HTERT RPE-1 (cell line): ENCODE results near the gene MGRN1.
"Not testable (repeated sequence)": the region's sequence is repeated elsewhere in the genome, so short reads cannot be mapped to it uniquely, and the experiment has no call there.

Experiments
- in situ Hi-C: fragments of 300-500 bp; cut with MboI; formaldehyde crosslinking; loops from 4 replicates; pipeline ENCODE4 v1.14.3; 2020; ENCODE audit warnings: low sequenced_read_pairs

Gene MGRN1

DNA sequence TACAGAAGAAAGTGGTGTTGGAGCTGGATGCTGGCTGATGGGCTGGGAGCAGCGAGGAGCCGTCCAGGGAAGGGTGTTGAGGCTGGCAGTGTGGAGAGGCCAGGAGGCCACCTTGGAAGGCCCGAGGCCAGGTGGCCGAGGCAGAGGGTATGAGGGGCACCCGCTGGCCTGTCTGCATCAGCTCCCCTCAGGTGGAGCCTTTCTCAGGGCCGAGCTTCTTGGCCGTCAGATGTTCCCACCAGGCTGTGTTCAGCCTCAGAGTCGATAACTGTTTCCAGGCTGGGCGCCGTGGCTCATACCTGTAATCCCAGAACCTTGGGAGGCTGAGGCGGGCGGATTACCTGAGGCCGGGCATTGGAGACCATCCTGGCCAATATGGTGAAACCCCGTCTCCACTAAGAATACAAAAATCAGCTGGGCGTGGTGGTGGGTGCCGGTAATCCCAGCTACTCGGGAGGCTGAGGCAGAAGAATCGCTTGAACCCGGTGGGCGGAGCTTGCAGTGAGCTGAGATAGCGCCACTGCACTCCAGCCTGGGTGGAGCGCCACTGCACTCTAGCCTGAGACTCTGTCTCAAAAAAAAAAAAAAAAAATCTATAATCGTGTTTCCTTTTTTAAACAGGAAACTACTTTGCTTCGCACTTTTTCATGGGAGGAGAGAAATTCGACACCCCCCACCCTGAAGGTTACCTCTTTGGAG lies 25.3 kb downstream of the MGRN1 start:
- in situ Hi-C loops: no loop called here

DNA sequence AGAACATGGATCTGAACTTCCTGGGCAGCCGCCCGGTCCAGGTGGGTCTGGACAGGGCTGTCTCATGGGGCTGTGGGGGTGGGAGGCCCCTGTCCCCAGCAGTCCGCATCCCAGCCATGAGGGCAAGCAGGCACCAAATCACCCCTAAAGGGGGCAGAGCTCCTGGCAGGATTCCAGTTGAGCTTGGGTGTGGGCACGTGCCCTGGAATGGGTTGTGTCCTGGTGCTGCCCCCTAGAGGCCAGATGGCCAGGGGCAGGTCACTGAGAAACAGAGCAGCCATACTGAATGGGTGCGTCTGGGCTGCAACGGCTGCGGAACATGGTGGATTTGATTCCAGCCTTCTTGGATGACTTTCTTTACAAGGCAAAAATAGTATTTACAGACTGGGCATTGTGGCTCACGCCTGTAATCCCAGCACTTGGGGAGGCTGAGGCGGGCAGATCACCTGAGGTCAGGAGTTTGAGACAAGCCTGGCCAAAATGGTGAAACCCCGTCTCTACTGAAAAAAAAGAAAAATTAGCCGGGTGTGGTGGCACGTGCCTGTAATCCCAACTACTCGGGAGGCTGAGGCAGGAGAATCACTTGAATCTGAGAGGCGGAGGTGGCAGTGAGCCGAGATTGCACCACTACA lies 25.9 kb downstream of the MGRN1 start:
- in situ Hi-C loops: not testable (repeated sequence)

DNA sequence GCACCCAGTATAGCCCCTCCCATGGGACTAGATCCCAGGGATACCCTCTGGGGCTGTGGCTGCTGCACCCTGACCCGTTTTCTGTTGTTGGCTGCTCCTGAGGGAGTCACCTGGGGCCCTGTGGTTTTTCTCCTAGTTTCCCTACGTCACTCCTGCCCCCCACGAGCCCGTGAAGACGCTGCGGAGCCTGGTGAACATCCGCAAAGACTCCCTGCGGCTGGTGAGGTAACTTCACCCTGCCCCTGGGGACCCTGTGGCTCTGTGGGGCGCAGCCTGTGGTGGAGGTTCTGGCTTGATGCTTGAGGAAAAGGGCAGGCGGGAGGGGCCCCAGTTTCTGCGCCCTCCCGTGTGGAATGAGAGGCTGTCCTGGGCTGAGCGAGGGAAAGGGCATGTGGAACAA lies 27.2 kb downstream of the MGRN1 start:
- in situ Hi-C loops: no loop called here

DNA sequence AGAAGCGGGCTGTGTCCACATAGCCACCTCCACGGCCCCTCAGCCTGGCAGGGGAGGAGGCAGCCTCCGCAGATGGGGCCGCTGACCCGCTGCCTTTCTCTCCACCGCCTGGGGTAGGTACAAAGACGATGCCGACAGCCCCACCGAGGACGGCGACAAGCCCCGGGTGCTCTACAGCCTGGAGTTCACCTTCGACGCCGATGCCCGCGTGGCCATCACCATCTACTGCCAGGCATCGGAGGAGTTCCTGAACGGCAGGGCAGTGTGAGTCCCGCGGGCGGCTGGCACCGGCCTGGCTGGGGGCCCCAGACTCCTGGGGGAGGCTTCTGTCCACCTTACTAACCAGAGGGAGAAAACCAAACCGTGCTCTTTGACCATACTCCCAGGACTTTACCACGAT lies 27.9 kb downstream of the MGRN1 start:
- in situ Hi-C loops: no loop called here

DNA sequence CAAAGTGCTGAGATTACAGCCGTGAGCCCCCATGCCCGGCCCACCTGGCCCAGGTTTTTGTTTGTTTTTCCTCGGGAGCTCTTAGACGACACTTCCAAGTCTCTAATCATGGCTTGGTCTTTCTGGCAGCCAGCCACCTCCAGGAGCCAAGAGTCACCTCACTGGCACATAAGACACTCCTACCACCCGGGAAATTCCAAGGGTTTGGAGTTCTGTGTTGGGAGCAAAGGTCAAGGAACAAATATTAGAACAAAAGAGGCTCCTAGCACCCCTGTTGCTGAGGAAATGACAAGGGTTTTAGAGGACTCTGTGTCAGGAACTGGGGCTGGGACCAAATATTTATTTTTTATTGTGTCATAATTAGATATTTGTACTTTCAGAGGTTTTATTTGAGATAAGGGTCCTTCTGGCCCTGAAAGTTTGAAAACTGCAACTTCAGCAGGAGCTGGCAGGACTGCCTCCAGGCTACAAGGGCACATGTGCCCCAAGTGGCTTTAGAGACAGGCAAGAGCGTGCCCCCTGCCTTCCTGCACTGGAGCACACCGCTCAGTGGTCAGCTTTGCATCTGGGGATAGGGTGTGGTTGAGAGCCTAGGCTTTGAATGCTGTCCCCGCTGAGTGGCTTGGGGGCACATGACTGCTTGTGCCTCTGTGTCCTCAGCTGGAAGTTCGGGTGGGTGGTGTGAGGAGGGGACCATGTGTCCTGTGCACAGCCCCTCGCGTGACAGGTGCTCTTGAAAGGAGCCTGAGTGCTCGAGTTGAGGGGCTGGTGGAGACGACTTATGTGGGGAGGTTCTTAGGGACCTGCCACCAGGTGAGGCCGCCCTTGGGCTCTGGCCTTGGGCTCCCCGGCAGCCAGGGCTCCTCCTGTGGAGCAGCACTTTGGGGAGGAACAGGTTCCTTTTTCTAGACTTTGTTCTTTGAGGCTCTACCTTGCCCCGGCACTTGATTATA lies 29.7 kb downstream of the MGRN1 start:
- in situ Hi-C loops: no loop called here

DNA sequence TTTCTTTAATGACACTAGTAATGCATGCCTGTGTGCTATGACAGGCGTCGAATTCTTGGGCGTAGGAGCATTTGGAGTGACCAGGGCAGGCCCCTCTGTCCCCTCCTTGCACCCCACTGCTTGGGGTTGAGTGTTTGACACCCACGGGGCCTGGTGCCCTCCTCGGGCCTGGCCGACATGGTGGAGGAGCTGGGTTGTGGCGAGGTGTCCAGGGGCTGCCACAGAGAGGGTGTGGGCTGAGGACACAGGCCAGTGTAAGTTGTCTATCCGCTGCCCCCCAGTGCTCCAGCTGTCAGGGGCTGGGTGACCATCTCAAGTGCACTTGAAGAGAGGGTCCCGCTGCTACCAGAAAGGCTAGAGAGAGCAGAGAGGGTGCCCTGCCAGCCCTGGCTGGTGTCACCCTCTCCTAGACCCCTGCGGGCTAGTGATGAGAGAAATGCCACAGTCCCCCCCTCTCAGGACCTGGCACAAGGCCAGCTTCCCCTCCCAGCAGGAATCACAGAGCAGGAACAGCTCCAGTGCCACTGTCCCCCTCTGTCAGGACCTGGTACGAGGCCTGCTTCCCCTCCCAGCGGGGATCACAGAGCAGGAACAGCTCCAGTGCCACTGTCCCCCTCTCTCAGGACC lies 30.5 kb downstream of the MGRN1 start:
- in situ Hi-C loops: no loop called here

DNA sequence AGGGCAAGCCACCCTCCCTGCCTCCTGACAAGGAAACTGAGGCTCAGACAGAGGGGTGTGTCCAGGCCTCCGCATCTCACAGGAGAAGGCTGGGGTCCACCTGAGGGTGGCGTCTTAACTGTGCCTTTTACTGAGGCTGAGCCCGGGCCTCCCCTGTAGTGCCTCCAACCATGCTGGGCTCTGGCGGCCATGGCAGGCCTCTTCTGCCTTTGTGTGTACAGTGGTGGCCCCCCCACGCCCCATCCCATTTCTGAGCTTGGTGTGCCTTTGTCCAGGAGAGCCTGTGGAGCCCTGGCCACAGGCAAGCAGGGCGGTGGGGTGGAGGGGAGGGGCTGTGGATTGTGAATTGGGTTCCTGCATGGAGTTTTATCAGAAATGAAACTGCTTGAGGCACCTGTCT lies 31.2 kb downstream of the MGRN1 start:
- in situ Hi-C loops: no loop called here

DNA sequence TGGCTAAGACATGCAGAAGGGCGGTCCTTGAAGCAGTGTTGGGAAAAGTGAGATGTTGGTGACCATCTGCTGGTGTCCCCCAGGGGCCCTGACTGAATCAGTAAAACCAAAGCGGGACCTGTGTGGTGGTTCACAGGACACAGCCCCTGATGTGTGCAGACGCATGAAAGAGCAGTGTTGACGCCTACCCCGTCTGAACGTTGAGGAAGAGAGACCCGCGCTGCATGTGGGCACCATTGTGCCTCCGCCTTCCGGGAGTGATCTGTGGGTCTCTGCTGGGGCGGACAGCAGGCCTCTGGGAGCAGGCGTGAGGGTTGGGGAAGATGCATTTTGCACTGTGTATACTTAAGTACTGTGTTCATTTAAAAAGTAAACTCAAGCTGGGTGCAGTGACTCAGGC lies 31.6 kb downstream of the MGRN1 start:
- in situ Hi-C loops: no loop called here

DNA sequence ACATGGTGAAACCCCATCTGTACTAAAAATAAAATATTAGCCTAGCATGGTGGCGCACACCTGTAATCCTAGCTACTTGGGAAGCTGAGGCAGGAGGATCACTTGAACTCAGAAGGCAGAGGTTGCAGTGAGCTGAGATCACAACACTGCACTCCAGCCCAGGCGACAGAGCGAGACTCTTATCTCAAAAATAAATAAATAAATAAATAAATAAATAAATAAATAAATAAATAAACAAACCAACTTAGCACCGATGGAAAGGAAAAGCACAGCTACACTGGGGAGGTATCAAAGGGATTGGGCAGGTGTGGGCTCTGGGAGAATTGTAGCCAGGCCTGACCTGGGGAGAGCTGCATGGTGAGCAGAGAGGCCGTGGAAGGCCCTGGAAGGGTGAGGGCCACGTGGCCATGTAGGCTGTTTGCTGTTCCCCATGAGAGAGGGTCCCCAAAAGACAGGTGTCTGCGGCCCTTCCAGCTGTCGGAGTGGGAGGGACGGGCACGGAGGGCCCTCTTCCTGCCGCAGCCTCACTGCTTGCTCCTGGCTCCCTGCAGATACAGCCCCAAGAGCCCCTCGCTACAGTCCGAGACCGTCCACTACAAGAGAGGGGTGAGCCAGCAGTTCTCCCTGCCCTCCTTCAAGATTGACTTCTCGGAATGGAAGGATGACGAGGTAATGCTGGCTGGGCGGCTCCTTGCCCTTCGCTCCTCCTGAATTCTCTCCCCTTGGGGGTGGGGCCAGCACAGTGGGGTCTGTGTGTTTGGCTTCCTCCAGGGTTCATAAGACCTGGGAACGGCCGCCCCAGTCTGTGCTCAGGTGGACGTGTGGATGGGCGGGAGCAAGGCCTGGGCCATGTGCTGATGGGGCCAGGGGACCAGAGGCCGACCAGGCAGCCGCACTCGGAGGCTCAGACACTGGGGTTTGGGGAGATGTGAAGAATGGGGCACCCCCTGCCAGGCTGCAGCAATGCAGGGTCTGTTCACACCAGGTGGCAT lies 32.4 kb downstream of the MGRN1 start:
- in situ Hi-C loops: no loop called here

DNA sequence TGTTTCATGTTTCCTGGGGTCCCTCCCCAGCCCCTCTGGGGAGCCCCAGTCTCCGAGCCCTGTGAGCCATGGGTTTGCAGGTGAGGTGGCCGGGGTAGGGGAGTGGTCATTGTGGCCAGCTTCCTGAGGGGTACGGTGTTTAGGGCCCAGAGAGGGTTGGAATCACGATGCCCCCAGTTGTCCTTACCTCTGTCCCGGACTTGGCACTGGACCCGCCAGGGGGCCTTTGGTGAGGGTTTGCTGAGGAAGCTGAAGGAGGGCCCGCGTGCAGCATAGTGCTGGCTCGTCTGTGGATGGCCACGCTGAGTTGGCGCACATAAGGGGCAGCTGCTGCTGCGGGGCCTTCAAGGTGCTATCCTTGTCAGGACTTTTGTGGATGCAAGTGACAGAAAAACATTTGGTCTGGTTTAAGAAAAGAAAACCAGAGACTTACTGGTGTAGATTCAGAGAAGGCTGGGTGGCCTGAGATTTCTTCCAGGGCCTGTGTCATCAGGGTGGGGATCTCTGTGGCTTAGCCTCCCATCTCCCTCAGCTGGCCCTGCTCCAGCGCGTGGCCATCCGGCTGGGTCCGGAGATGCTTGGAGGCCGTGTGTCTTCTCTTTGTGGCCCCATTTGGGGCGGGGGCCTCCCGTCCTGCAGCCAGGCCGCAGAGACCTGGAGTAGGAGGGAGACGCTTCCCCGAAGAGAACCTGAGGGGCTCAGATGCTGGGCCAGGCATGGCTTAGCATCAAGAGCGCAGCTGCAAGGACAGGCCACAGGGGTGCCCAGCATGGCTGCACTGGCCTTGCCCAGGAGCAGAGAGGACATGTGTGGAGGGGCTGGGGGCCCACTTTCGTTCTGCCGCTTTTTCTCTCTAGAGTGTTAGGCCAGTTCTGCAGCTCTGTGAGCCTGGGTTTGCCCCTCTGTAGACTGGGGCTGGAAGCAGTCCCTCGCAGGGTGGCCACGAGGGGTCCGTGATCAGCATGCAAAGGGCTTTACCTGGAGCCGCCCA lies 35.0 kb downstream of the MGRN1 start:
- in situ Hi-C loops: no loop called here

DNA sequence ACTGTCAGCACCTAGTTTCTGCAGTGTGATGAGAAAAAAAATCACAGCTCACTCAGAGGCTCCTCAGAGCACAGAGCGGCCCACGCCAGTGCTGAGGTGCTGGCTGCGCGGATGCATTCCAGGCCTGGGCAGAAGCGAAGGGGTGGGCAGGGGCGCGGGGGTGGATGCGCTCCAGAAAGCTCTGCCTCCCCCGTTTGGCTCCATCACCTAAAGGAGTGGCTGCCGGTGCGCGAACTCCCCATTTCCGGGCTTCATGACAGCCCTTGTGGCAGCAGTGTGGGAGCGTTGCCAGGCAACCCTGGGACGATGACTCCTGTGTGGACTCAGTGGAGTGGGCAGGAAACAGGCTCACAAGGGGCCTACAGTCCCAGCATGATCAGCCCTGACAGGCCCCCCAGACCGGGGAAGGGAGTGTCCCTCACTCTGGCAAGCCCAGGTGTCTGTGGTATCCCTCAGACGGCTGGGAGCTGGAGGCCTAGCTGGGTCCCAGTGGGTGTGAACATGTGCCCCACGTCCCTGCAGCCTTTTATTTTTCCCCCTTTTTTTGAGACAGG lies 35.9 kb downstream of the MGRN1 start:
- in situ Hi-C loops: no loop called here

DNA sequence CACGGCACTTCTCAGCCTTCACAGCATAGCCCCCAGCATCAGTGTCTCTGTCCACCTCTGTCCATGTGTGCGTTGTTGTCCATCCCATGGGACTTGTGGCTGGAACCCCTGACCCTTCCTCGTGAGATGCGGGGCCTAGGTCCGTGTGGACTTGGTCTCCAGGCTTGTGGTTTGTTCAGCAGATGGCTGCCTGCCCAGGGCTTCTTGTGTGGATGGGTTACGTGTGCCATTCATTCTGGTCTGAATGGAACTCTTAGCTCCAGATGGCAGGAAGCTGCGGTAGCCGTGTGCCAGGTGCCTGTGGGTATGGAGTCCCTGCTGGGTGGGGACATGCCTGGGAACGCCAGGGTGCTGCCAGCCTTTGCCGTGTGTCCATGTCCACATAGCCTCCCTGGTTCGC lies 37.0 kb downstream of the MGRN1 start:
- in situ Hi-C loops: no loop called here

DNA sequence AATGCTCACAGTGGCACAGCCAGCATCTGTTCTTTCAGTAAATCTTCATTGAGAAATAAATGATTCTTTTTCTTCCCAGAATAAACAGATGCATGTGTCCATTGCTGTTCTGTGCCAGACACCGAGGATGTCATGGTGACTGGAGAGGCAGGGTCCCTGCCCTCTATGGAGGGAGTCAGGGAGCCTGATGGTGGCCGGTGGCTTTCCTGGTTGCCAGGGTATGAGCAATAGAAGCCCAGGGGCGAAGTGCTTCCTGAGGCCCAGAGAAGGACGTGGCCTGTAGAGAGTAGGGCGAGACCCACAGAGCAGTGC lies 38.8 kb downstream of the MGRN1 start:
- in situ Hi-C loops: no loop called here

DNA sequence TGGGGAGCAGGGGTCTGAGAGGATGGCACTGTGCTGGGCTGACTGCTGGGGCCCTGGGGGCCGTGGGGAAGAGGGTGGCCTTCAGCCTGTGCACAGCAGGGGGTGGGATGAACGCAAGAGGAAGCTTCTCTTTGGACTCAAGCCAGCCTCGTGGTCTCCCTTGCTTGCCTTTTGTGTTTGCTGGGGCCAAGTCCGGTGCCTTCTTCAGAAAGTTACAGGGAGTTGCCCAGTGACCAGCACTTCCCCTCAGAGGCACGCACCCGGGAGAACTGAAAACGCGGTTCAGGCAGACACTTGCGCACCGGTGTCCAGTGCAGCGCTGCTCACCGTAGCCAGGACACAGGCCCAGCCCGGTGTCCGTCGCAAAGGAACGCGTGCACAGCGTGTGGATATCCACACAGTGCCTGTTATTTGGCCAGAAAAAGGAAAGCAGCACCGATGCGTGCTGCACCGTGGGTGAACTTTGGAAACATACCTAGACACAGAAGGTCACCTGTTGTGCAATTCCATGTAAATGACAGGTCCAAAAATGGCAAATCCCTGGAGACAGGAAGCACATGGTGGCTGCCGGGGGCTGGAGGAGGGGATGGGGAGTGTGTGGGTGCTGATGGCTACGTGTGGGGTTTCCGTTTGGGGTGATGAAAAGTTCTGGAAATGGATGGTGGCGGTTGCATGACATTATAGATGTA lies 39.3 kb downstream of the MGRN1 start:
- in situ Hi-C loops: no loop called here

DNA sequence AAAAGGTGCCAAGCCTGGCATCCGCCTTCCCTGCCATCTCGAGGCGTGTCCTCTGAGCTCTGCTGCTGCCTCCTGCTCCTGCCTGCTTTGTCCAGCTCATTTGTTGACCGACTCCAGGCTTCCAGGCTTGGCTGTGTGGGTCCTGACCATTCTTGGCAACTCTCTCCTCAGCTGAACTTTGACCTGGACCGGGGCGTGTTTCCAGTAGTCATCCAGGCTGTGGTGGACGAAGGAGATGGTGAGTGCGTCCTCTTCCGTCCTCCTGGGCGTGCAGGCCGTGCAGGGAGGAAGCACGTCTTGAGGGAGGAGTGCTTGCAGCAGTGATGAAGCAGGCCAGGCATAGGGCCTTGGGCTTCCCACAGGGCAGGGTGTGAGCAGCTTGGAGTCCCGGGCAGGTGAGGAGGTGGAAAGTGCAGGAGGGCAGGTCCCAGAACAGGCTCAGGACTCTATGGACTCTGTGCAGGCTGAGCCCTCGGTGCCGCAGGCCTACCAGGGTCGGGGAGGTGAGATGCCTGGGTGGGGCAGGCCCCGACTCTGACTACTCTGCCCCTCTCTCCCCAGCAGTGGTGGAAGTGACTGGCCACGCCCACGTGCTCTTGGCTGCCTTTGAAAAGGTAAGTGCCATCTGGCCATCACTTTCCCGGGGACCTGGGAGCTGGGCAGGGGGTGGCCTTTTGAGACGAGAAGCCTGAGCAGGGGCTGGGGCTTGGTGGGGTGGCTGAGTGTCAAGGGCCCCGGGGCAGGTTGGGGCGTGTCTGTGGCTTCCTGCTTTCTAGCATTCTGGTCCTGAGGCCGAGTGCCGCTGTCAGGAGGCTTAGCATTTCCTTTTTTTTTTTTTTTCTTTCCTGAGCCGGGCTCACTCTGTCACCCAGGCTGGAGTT lies 40.2 kb downstream of the MGRN1 start:
- in situ Hi-C loops: no loop called here

DNA sequence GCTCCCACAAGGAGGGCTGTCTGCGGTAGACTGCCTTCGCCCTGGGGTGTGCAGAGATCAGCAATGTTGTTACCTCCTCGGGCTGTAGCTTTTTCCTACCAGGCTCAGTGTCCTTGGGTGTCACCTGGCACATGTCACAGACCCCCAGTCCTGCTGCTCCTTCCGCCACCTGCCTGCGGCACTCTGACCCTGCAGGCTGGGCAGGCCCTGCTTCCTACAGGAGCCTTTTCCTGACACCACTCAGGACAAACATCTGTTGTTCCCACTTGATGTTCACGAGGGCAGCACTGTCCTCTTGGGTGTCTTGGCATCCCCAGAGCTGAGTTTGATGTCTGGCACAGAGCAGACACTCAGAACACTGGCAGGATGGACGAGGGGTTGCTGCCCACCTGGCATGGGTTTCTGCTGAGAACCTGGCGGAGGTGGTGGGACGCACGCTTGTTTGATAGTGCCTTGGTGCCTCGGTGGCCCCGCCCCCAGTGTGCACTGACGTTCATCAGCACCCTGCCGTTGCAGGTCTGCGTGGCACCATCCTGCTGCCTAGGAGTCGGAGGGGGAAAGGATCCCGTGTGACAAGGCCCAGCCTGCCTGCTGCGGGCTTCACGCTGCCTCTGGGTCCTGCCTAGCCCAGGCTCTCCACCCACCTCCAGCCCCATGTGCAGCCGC lies 42.0 kb downstream of the MGRN1 start:
- in situ Hi-C loops: no loop called here
